Measurements from ENCODE around the gene DAB2IP.

The DAB2IP gene

GRCh38 chr9:121776739-121777637, 125.6 kb downstream of the DAB2IP start:
- Histone ChIP-seq H3K27me3 (ENCODE audit: insufficient read depth, poor library complexity, severe bottlenecking) (no peaks in the 10 kb centered on the region), H3K27ac (ENCODE audit: poor library complexity, severe bottlenecking) (no peak overlapping the region)

GRCh38 chr9:121778252-121779225, 127.1 kb downstream of the DAB2IP start:
- H3K4me1 ChIP-seq (ENCODE audit: insufficient read depth, poor library complexity, severe bottlenecking) = no peaks in the 10 kb centered on the region
- no peak for ATAC-seq (ENCODE audit: low read depth)
- no peak overlapping the region for H3K27ac ChIP-seq (ENCODE audit: poor library complexity, severe bottlenecking)
- H3K36me3 ChIP-seq (ENCODE audit: low read depth) = peaks cover 64% of the 10 kb centered on the region
- H3K4me3 ChIP-seq (ENCODE audit: severe bottlenecking) = no peak overlapping the region
- no peaks in the 10 kb centered on the region for H3K27me3 ChIP-seq (ENCODE audit: insufficient read depth, poor library complexity, severe bottlenecking)
- DNase-seq (ENCODE audit: low spot score) = no peak
- TF ChIP-seq CTCF (IDR thresholded peaks at IDR 0.05; ENCODE audit: poor library complexity, severe bottlenecking) = no peak
- H3K9me3 ChIP-seq (ENCODE audit: severe bottlenecking) = no peaks in the 10 kb centered on the region

More at GRCh38 chr9:121776739-121777637, 125.6 kb downstream of the DAB2IP start:
- Histone ChIP-seq H3K4me1 (ENCODE audit: insufficient read depth, poor library complexity, severe bottlenecking) (no peaks in the 10 kb centered on the region), H3K9me3 (ENCODE audit: severe bottlenecking) (no peaks in the 10 kb centered on the region), H3K36me3 (ENCODE audit: low read depth) (peaks cover 65% of the 10 kb centered on the region), H3K4me3 (ENCODE audit: severe bottlenecking) (no peak overlapping the region)
- TF ChIP-seq CTCF (IDR thresholded peaks at IDR 0.05; ENCODE audit: poor library complexity, severe bottlenecking) = no peak
- ATAC-seq (ENCODE audit: low read depth) (no peak), DNase-seq (ENCODE audit: low spot score) (no peak)

GRCh38 chr9:121779381-121780117, 128.1 kb downstream of the DAB2IP start:
- DNase-seq (ENCODE audit: low spot score) (no peak), ATAC-seq (ENCODE audit: low read depth) (no peak)

More at GRCh38 chr9:121779381-121780117, 128.1 kb downstream of the DAB2IP start:
- H3K27ac ChIP-seq (ENCODE audit: poor library complexity, severe bottlenecking) = no peak overlapping the region
- no peak overlapping the region for H3K4me3 ChIP-seq (ENCODE audit: severe bottlenecking)
- no peaks in the 10 kb centered on the region for H3K4me1 ChIP-seq (ENCODE audit: insufficient read depth, poor library complexity, severe bottlenecking)
- TF ChIP-seq CTCF (IDR thresholded peaks at IDR 0.05; ENCODE audit: poor library complexity, severe bottlenecking) = no peak
- H3K27me3 ChIP-seq (ENCODE audit: insufficient read depth, poor library complexity, severe bottlenecking) = no peaks in the 10 kb centered on the region
- H3K36me3 ChIP-seq (ENCODE audit: low read depth) = peaks cover 65% of the 10 kb centered on the region
- H3K9me3 ChIP-seq (ENCODE audit: severe bottlenecking) = no peaks in the 10 kb centered on the region
